CD4-positive, alpha-beta T cell treated with Interleukin-2 at 100 ng/mL for 4 hours (primary cell): ENCODE data around the gene OXA1L.
"Not testable (repeated sequence)": the region's sequence is repeated elsewhere in the genome, so short reads cannot be mapped to it uniquely, and the experiment has no call there.

ENCODE experiments used
- DNase-seq: peaks from one replicate; pipeline ENCODE4 v3.0.0-alpha.2; 2020; ENCODE audit warnings: low spot score

OXA1L gene

DNA sequence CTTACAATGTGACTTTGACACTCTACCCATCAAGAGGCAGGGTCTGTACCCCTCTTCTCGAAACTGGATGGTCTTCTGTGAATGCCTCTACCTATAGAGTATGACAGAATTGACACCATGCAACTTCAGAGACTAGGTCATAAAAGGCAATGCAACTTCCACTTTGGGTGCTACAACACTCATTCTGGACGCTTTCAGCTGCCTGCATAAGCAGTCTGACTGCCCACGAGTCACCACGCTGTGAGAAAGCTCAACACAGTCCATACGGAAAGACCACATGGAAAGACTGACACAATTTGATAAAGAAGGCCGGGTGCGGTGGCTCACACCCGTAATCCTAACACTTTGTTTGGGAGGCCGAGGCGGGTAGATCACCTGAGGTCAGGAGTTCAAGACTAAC lies 33.9 kb downstream of the OXA1L start:
- no peak for DNase-seq

DNA sequence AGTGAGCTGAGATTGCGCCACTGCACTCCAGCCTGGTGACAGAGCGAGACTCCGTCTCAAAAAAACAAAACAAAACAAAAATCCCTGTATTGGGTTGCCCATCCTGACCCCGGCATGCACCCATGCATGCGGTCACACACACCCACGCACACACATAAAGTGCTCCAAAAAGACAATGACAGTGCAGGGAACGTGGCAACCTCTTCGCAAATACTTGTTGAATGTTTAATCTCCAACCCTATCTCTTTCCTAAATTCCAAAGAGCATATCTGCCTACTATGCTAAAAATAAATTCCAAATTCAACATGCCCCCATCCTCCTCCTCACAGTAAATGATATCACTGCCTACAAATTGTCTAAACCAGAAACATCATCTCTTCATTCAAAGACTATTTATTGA lies 35.2 kb downstream of the OXA1L start:
- DNase-seq: no peak

DNA sequence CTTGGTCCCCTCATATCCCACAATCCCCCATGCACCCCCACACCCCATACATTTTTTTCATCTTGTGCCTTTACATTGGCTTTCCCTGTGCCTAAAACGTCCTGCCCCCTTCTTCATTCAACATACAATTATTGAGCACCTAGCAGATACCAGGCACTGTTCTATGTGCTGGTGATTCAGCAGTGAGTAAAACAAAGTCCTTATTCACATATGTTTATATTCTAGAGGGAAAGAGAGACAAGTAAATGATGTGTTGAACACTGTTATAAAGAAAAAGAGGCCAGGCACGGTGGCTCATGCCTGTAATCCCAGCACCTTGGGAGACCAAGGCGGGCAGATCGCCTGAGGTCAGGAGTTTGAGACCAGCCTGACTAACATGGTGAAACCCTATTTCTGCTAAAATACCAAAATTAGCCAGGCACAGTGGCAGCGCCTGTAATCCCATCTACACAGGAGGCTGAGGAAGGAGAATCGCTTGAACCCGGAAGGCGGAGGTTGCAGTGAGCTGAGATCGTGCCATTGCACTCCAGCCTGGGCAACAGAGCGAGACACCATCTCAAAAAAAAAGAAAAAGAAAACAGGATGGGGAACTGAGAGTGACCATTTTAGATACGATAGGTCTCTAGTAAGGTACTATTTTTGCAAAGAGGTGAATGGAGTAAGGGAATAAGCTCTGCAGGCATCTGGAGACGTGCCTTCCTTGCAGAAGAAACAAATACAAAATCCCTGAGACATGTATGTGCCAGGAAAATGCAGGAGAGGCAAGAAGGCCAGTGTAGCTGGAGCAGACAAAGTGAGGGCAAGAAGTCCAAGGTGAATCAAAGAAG lies 36.6 kb downstream of the OXA1L start:
- no peak for DNase-seq

DNA sequence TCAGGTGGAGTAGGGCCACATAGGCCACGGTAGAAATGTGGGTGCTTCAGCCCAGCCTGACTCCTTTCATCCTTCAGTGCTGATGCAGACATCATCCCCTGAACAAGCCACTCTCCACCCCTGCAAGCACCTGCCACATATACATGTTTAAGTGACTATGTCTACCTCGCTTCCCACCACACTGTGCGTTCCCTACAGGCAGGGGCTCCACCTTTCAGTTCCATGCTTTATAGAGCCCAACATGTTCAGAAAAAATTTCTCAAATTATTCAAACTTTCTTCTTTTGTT lies 37.1 kb downstream of the OXA1L start:
- no peak for DNase-seq

DNA sequence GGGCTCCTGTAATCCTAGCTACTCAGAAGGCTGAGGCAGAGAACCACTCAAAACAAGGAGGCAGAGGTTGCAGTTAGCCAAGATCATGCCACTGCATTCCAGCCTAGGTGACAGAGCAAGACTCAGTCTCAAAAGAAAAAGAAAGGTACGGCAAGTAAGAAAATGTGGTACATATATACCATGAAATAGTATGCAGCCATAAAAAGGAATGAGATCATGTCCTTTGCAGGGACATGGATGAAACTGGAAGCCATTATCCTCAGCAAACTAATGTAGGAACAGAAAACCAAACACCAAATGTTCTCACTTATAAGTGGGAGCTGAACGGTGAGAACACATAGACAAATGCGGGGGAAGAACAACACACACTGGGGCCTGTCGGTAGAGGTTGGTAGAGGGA lies 38.7 kb downstream of the OXA1L start:
- not testable (repeated sequence) for DNase-seq

DNA sequence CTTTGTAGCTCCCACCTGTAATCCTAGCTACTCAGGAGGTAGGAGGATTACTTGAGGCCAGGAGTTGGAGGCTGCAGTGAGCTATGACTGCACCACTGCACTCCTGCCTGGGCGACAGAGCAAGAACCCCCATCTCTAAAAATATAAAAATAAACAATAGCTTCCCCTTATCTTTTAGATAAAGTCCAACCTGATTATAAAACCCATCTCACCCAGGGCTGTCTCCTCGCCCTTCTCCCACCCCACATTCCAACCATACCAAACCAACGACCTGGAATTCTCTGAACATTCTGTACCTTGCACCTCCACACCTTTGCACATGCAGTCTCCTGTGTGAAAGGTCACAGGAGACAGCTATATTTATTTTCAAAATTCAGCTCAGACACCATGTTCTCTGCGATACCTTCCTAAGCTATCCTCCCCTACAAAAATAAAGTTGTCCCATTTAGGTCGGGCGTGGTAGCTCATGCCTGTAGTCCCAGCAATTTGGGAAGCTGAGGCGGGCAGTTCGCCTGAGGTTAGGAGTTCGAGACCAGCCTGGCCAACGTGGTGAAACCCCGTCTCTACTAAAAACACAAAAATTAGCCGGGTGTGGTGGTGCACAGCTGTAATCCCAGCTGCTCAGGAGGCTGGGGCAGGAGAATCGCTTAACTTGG lies 41.1 kb downstream of the OXA1L start:
- DNase-seq: no peak

DNA sequence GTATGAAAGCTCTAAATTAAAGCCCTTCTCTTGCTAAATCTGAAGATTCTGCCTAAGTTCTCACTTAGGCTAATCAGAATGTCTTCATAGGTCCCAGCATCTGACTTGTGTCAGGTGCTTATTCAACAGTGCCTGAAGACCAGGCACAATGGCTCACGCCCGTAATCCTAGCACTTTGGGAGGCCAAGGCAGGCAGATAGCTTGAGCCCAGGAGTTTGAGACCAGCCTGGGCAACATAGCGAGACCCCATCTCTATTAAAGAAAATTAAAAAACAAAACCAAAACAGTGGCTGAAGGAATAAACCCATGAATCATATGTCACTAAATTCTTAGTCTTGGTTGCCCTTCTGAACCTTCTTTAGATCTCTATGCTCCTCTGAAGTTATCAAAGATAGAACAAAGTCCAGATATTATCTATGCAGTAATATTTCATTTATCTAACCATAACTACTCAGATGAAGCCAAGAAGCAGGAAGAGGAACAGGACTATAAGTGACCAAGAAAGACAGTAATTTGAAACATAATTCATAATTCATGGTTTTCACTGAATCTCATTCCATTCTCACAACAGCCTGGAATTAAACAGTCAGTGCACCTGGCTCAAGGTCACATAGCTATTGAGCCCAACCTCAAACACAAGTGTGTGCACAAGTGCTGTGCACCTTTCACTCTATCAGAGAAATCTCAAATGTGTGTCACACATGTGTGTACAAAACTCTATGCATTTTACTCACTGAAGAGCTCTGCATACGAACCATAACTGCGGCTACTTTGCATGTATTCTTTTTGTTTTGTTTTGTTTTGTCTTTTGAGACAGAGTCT lies 42.1 kb downstream of the OXA1L start:
- no peak for DNase-seq

DNA sequence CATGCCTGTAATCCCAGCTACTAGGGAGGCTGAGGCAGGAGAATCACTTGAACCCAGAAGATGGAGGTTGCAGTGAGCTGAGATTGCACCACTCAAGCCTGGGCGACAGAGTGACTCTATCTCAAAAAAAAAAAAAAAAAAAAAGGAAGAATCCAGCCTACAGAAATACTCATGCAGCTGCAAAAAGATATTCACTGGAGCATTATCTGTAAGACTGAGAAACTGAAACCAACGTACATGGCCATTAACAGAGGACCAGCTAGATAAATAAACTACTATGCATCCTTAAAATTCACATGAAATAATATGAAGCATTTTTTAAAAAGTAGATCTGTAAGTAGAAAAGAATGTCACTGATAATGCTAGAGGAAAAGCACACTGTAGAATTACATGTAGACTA lies 45.2 kb downstream of the OXA1L start:
- DNase-seq: no peak

DNA sequence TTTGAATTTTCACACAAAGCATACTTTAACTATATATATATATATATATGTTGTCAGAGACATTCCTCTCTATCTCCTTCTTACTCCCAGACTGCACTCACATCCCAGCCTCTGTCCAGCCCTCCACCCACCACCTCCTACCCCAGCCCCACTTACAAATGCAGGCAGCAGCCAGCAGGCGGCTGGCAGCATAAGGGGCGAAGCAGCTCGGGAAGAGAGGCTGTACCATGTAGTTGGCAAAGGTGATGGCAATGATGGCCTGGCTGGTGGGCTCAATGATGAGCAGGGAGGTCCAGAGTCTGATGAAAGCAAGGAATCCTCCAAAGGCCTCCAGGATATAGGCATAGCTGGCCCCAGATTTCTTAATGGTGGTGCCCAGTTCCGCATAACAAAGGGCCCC lies 46.3 kb downstream of the OXA1L start:
- DNase-seq: no peak

DNA sequence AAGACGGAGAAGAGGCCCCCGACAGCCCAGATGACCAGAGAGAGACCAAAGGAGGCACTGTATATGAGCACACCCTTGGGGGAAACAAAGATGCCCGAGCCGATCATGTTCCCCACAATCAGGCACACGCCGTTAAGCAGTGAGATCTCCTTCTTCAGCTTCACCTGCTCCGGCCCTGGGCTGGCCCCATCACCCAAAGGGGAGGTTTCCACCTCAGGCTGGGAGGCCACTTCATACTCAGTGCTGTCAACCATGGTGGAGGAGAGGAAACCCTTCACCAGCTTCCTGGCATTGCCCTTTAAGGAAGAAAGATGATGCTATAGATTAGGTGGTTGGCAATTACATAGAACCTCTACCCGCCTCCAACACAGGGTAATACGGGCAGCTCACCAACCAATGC lies 46.7 kb downstream of the OXA1L start:
- DNase-seq: no peak

DNA sequence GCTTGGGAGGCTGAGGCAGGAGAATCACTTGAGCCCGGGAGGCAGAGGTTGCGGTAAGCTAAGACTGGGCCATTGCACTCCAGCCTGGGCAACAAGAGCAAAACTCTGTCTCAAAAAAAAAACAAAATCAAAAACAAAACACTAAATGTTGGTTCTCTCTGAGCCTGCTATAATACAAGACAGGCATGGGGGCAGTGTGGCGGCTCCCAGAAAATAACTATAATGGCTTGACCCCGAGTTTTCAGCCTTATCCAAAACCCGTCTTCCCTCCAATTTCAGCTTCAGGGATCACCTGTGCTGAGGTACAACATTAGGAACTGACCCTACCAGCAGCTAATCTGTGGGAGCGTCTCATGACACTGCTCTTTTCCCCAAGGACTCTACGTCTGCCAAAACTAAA lies 47.9 kb downstream of the OXA1L start:
- DNase-seq: no peak

DNA sequence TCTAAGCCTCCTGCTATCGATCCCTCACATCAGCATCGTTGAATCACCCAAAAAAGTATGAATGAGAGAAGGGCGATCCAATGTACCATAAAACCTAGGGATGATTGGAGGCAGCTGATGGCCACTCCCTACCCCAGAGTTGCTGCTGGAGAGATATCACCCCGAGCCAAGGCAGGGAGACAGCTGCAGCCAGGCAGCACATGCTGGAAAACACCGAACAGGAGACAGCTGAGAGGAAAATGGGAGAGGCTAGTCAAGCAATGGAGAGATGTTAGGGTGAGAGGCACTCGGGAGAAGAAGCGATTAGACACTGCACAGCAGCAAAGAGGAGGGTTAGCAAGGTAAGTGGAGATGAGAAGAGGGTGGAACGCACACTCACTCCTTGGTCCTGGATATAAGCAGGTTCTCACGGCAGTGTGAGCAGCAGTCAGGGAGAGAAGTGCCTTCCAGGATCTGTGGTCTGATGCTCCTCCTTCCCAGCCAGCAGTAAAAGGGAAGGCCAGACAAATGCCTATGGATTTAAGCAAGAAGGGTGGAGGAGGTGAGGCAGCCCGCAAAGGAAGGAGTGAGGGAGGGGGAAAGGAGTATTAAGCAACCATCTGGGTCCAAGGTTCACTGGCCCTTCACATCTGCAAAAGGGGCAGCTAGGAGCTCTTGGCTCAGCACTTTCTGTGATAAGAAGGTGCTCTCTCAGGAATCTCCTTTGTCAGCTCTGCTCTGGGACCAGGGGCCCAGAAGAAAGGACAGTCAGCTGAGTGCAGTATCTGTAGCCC lies 48.6 kb downstream of the OXA1L start, which contains the start of gene SLC7A7:
SLC7A7 (minus strand) TSS at position 495 of the 773 bp plus-strand sequence. CDS start 2,037 bp downstream, outside the sequence.
- DNase-seq: no peak

DNA sequence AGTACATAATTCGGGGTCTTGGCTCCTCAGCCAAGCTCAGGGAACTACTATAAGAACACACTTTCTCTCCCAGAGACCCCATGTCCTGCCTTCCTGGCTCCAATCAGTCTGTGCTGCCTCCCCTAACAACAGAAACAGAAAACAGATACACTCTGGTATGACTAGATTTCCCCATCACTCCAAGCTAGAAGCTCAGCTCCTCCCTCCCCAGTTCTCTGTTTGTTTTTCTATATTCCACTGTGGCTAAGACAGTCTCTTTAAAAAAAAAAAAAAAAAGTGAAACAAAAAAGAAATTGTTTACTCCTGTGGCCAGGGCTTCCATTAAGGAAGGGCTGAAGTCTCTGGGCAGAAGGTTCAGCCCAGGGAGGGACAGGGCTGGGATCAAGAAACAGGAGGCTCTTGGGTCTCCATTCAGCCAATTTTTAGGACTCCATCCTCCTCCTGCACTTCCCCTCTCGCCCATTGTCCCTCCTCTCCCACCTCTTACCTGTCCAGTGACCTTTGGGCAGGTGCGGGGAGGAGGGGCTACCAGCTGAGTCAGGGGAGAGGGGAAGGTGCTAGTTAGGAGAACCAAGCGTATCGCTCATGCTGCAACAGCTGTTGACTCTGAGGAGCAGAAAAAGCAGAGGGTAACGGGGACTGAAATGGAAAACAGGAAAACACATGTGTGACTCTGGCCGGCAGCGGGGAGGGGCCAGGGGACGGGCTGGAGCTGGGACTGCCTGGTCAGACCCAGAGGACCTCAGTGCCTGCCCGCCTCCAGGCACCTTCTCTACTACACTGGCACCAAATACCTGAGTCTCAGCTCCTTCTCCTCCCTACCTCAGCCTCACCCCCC lies 52.9 kb downstream of the OXA1L start:
- DNase-seq: no peak

DNA sequence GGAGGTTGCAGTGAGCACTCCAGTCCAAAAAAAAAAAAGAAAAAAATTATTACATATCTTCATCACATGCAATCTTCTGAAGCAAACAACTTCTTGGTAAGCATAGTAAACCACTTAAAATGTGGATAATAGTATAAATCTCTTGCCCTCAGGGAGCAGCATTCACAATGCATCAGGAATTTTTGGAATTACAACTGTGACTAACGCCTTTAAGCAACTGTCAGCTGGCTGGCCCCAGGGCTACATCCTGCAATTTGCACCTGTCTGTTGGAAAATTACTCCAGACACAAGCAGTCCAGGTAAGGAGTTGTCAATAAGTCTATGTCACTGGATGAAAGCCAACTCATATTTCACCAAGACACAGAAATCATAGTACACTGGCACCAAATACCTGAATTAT lies 54.2 kb downstream of the OXA1L start:
- no peak for DNase-seq

DNA sequence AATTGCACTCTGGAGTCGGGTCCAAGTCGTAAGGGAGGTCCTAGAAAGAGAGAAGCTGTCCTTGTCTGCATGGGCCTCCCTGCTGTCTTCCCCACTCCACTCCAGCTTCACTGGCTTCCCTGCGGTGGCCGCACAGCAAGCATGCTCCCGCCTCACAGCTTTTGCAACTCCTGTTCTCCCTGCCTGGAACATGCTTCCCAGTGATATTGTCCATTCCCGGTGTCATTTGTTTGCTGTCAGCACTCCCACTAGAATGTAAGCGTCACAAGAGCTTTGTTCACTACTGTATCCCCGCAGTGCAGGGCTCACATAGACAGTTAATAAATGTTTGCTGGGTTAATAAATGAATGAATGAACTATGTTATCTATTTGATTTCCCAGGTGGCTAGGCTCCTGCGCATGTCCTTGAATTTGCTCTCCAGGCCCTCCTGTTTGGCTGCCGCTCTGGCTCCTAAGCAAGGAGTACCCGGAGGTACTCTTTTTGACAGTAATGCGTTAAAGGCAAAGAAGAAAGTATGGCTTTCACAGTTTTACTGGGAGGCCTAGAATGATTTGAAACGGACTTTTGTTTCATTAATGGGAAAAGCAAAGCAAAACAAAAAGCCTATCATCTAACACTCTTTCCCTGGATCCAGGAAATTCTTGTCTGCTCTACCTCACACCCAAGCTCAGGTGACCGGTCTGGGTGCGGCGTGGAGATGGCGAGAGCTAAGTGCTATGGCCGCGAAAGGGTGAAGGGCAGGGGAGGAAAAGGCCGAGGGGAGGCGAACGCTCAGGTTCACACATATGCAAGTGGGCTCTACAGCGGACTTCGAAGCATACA lies 54.9 kb downstream of the OXA1L start:
- no peak for DNase-seq

DNA sequence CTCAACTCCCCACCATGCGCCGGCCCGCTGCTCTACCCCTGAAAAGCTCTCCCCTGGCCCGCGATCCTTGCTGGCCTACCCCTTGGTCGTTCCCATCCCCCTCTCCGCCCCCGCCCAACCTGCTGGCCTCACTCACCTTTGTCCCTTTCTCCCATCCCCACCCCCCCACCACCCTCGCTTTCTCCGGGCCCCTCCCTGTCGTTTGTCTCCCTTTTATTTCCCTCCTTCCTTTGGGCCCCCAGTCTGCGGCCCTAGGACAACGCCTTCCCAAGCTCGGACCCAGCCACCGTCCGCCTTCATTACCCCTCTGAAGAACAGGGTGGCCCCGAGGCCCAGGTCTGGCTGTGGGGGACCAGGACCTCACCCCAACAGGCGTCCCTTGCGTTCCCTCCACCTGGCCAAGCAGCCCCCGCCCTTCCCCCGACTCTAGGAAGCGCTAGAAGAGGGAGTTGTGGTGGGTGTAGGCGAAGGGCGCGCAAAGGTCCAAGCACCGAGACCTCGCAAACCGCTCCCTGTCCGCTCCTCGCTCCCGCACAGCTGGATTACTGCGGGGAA lies 55.6 kb downstream of the OXA1L start:
- no peak for DNase-seq
